Tibial nerve (tissue), 4 donors: ENCODE measurements around the gene ABCG1. TPM values are rescaled to one million over a fixed set of nuclear protein-coding genes. Genes with fewer than 3 reads are reported as not detected.

Experiments
- DNase-seq, 2 donors: peaks; one replicate each; pipeline ENCODE4 v3.0.0-alpha.2; 2019; ENCODE audit warnings: low spot score in 2 of 2
- H3K27ac ChIP-seq, 4 donors: fragments of 200-600 bp; sonication (generic) in 3 of 4; one replicate each; pipeline ENCODE4 v1.5.1; 2017 to 2019; ENCODE audit warnings: mild to moderate bottlenecking in 1 of 4
- H3K27me3 ChIP-seq, 2 donors: fragments of 200-600 bp; sonication (generic) in 1 of 2; one replicate each; pipeline versions ENCODE4 v1.5.1 to v1.6.0; 2017 to 2019
- H3K36me3 ChIP-seq, 3 donors: fragments of 200-600 bp; sonication (generic); one replicate each; pipeline ENCODE4 v1.5.1; 2018 to 2019
- H3K4me1 ChIP-seq, 4 donors: fragments of 200-600 bp; sonication (generic) in 3 of 4; one replicate each; pipeline ENCODE4 v1.5.1; 2017 to 2019
- H3K4me3 ChIP-seq, 4 donors: fragments of 200-600 bp; sonication (generic) in 3 of 4; one replicate each; pipeline ENCODE4 v1.5.1; 2017 to 2019; ENCODE audit warnings: mild to moderate bottlenecking in 1 of 4, moderate library complexity in 1 of 4
- H3K9me3 ChIP-seq, 4 donors: fragments of 200-600 bp; sonication (generic) in 3 of 4; one replicate each; pipeline ENCODE4 v1.5.1; 2017 to 2019
- CTCF ChIP-seq, 5 experiments: fragments of 200-600 bp in 3 of 5; fragments of 450-650 bp in 2 of 5; sonication (generic) in 3 of 5; IDR thresholded peaks; one replicate each; pipeline ENCODE4 v1.5.1; 2016 to 2019; ENCODE audit warnings: antibody characterized with exemption in 5 of 5, mild to moderate bottlenecking in 3 of 5, moderate library complexity in 2 of 5
- EP300 ChIP-seq, 2 donors: sonication (generic); formaldehyde crosslinking; IDR thresholded peaks; one replicate each; pipeline ENCODE4 v1.6.1; 2017; ENCODE audit warnings: antibody characterized with exemption in 2 of 2, mild to moderate bottlenecking in 1 of 2
- POLR2A ChIP-seq, 2 donors: fragments of 450-650 bp; IDR thresholded peaks; one replicate each; pipeline ENCODE4 v1.6.1; 2017; ENCODE audit warnings: antibody characterized with exemption in 2 of 2, mild to moderate bottlenecking in 2 of 2, moderate library complexity in 2 of 2
- WGBS, 2 donors: methylation state at CpG; one replicate each; pipeline ENCODE4 v1.1.5; 2018; 5-methylcytosine and 5-hydroxymethylcytosine counted together
- total RNA-seq, 4 donors: library from RNA; depleted of rRNA; stranded (reverse); fragments of >200 nt; gene quantifications; one replicate each; pipeline ENCODE4 v1.1.0, GENCODE V29; 2016

ABCG1 gene
- total RNA-seq, 4 donors from 2014 or later: 10.5 to 32.8 (median 18.6) TPM

DNA sequence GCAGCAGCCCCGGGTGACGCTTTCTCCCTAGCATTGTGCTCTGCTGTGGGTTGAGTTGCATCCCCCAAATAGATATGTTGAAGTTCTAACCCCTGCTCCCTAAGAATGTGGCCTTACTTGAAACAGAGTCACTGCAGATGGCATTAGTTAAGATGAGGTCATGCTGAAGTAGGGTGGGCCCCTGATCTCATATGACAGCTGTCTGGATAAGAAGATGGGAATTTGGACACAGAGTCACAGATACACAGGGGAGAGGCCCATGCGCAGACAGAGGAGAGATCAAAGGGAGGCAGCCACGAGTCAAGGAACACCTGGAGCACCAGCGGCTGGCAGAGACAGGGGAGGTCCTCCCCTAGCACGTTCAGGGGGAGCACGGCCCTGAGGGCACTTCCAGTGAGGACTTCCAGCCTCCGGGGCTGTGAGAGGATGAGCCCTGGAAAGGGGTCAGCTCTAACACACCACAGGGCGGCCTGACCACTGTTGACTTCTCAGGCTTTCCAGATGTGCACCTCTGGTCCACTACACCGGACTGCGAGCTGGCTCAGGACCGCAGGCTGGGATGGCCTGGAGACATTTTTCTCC lies 46.4 kb downstream of the ABCG1 start:
- Histone ChIP-seq H3K27ac (no peak overlapping the region), H3K27me3 (peaks cover 0 to 5% of the 10 kb centered on the region in 2 donors), H3K4me3 (no peak overlapping the region), H3K9me3 (no peaks in the 10 kb centered on the region), H3K4me1 (peaks cover 0 to 34% (median 0%) of the 10 kb centered on the region in 4 donors), H3K36me3 (no peaks in the 10 kb centered on the region)
- TF ChIP-seq EP300 (IDR thresholded peaks at IDR 0.05) (no peak), POLR2A (IDR thresholded peaks at IDR 0.05) (no peak), CTCF (IDR thresholded peaks at IDR 0.05) (no peak)
- 85% methylated on average over 12 of the region's 12 CpGs for WGBS, 2 donors
- DNase-seq: no peak

DNA sequence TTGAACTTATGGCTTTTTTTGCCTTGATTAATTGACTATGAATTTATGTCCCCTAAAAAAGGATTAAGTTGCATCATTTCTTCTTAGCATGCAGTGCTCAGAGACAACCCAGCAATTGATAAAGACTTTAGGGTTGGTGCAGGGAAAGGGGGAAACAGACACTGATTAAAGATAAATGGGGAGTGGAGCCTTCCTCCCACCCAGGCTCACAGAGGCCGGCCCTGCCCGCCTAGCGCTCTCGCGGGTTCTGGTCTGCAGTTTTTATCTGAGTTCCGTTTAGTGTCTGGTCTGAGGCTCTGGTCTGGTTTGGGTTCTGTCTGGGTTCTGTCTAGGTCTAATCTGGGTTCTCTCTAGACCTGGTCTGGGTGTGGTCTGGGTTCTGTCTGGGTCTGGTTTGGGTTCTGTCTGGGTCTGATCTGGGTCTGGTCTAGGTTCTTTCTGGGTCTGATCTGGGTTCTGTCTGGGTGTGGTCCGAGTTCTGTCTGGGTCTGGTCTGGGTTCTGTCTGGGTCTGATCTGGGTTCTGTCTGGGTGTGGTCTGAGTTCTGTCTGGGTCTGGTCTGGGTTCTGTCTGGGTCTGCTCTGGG lies 48.1 kb downstream of the ABCG1 start:
- Histone ChIP-seq H3K4me3 (no peak overlapping the region), H3K9me3 (no peaks in the 10 kb centered on the region), H3K36me3 (no peaks in the 10 kb centered on the region), H3K4me1 (peaks cover 0 to 18% (median 0%) of the 10 kb centered on the region in 4 donors), H3K27me3 (peaks cover 0 to 5% of the 10 kb centered on the region in 2 donors), H3K27ac (no peak overlapping the region)
- DNase-seq: no peak
- TF ChIP-seq EP300 (IDR thresholded peaks at IDR 0.05) (no peak), CTCF (IDR thresholded peaks at IDR 0.05) (no peak), POLR2A (IDR thresholded peaks at IDR 0.05) (no peak)
- WGBS, 2 donors: 85 to 98% methylated on average over 7 of the region's 7 CpGs

- 83 to 86% methylated on average over 10 of the region's 10 CpGs for WGBS, 2 donors
- H3K9me3 ChIP-seq: no peaks in the 10 kb centered on the region
- no peaks in the 10 kb centered on the region for H3K4me1 ChIP-seq
- no peaks in the 10 kb centered on the region for H3K27me3 ChIP-seq
- no peak for DNase-seq
- H3K4me3 ChIP-seq: no peak overlapping the region
- no peak overlapping the region for H3K27ac ChIP-seq
- peaks cover 0 to 12% (median 0%) of the 10 kb centered on the region in 3 donors for H3K36me3 ChIP-seq
- TF ChIP-seq EP300 (IDR thresholded peaks at IDR 0.05) (no peak), POLR2A (IDR thresholded peaks at IDR 0.05) (no peak), CTCF (IDR thresholded peaks at IDR 0.05) (no peak)
Observed at GRCh38 chr21:42269386-42269785, 50.4 kb downstream of the ABCG1 start.

- peak overlapping the region in 1 of 4 donors; percentile 73 for H3K27ac ChIP-seq
- no peaks in the 10 kb centered on the region for H3K27me3 ChIP-seq
- no peak for DNase-seq
- no peaks in the 10 kb centered on the region for H3K4me1 ChIP-seq
- no peaks in the 10 kb centered on the region for H3K9me3 ChIP-seq
- no peak for TF ChIP-seq POLR2A (IDR thresholded peaks at IDR 0.05)
- no peak overlapping the region for H3K4me3 ChIP-seq
- 87 to 92% methylated on average over 6 of the region's 6 CpGs for WGBS, 2 donors
- H3K36me3 ChIP-seq: peaks cover 0 to 14% (median 0%) of the 10 kb centered on the region in 3 donors
Observed at GRCh38 chr21:42271065-42271464, 52.1 kb downstream of the ABCG1 start.

DNA sequence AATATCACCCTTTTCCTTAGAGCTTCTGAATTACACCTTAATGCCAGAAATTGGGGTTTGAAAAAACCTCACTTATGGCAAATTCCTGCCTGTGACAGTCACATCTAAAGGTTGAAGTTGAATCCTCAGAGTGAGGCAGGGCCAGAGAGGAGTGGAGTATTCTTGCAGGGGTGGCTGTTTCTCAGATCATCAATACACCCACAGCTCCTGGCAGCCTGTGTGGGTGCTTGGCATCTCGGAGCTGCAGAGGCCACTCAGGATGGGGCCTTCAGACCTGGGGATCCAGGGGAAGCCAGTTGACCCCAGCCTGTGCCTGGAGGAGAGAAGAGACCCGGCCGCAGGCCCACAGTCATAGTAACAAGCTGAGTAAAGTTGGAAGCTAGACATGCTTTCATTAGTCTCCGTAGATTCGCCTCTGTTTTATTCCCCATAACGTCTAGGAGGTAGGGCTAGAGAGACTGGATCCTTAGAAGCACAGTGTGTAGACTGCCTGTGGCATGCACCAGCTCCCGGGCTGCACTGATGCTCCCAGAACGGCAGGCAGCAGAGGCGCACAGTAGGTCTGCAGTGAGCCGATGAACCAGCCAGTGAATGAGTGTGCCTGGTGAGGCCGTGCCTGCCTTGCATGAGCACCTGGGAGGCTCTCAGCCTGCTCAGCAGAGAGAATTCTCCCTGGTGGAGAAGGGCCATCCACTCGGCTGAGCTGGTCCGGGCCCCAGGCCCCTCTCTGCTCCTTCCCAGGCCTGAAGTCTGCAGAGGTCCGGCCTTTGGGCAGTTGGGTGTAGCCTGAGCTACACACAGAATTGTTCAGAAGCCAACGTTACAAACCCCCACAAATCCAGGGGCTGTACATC lies 53.4 kb downstream of the ABCG1 start:
- WGBS, 2 donors: 81 to 82% methylated on average over 13 to 14 of the region's 15 CpGs
- TF ChIP-seq EP300 (IDR thresholded peaks at IDR 0.05) (no peak), CTCF (IDR thresholded peaks at IDR 0.05) (no peak), POLR2A (IDR thresholded peaks at IDR 0.05) (no peak)
- peaks cover 0 to 17% (median 0%) of the 10 kb centered on the region in 3 donors for H3K36me3 ChIP-seq

More for the DNA sequence above, 53.4 kb downstream of the ABCG1 start:
- no peaks in the 10 kb centered on the region for H3K27me3 ChIP-seq
- no peaks in the 10 kb centered on the region for H3K4me1 ChIP-seq
- DNase-seq: no peak
- peak overlapping the region in 2 of 4 donors; percentile 50 to 73 for H3K27ac ChIP-seq
- H3K9me3 ChIP-seq: no peaks in the 10 kb centered on the region
- no peak overlapping the region for H3K4me3 ChIP-seq
